Glomerular endothelial cell (primary cell): ENCODE measurements around the gene TNFAIP2. TPM values are rescaled to one million over a fixed set of nuclear protein-coding genes. Genes with fewer than 3 reads are reported as not detected.

Source experiments
- DNase-seq: peaks from one replicate; pipeline ENCODE4 v3.0.0-alpha.2; 2011; ENCODE audit warnings: low read depth, low spot score; ENCODE audit errors: extremely low read depth
- total RNA-seq: library from RNA; depleted of rRNA; stranded (reverse); fragments of >200 nt; gene quantifications from 2 replicates; pipeline ENCODE4 v1.2.3, GENCODE V29; 2015

The TNFAIP2 gene
- total RNA-seq, 1 donor from 2014 or later = 136 TPM

GRCh38 chr14:103121846-103122584, 1.2 kb upstream of the TNFAIP2 start:
- DNase-seq = peak; percentile 60

GRCh38 chr14:103122585-103122946, 695 bp upstream of the TNFAIP2 start:
- DNase-seq = no peak

GRCh38 chr14:103123634-103124500, 606 bp downstream of the TNFAIP2 start:
- no peak for DNase-seq

GRCh38 chr14:103124501-103125001, 1.3 kb downstream of the TNFAIP2 start:
- DNase-seq = no peak

GRCh38 chr14:103125098-103126070, 2.1 kb downstream of the TNFAIP2 start:
- DNase-seq = no peak

GRCh38 chr14:103126088-103126872, 3.0 kb downstream of the TNFAIP2 start:
- DNase-seq = no peak

GRCh38 chr14:103126873-103127304, 3.6 kb downstream of the TNFAIP2 start:
- no peak for DNase-seq

GRCh38 chr14:103127356-103127755, 4.1 kb downstream of the TNFAIP2 start:
- DNase-seq = no peak

- DNase-seq = no peak
These were observed 4.8 kb downstream of the TNFAIP2 start for GRCh38 chr14:103127861-103128598.

- DNase-seq = no peak
These were observed 5.5 kb downstream of the TNFAIP2 start for GRCh38 chr14:103128631-103129300.

- DNase-seq = no peak
These were observed 6.2 kb downstream of the TNFAIP2 start for GRCh38 chr14:103129301-103130016.

- DNase-seq = no peak
These were observed 6.9 kb downstream of the TNFAIP2 start for GRCh38 chr14:103130017-103130764.

GRCh38 chr14:103130965-103131364, 7.7 kb downstream of the TNFAIP2 start:
- no peak for DNase-seq

GRCh38 chr14:103131580-103131979, 8.3 kb downstream of the TNFAIP2 start:
- no peak for DNase-seq

GRCh38 chr14:103132381-103133209, 9.3 kb downstream of the TNFAIP2 start:
- DNase-seq = no peak
